ENCODE results near the gene CFAP20DC.

DNA sequence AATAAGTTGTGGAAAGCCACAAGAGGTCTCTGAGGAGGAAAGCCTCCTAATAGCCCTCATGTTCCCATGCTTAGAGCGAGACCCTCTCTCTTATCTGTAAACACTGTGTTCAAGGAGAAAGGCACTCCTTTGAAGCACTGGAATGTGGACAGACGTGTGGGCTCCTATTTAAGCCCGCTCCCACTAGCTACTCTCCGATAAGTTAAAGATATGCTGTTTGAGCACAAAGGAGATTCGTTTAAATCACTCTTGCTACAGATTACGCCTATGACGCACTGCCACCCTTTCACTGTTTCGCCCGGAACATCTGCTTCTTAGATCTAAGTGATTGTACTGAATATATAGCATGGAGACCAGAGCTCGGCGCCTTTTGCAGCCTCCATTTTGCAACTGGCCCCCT, 325.5 kb downstream of the CFAP20DC start:
- TF ChIP-seq POLR2AphosphoS5 (IDR thresholded peaks at IDR 0.05; ENCODE audit: low read depth, low read length) (no peak), CBX3 (IDR thresholded peaks at IDR 0.05; ENCODE audit: low read depth) (no peak), POLR2A (IDR thresholded peaks at IDR 0.05; ENCODE audit: borderline replicate concordance, extremely low read depth, insufficient read depth, insufficient read length) (no peak), EZH2 (IDR thresholded peaks at IDR 0.05) (no peak), SIN3A (IDR thresholded peaks at IDR 0.05; ENCODE audit: low read depth) (no peak), CEBPB (IDR thresholded peaks at IDR 0.05; ENCODE audit: low read depth) (no peak), RAD21 (IDR thresholded peaks at IDR 0.05; ENCODE audit: low read depth) (no peak), YY1 (IDR thresholded peaks at IDR 0.05; ENCODE audit: extremely low read depth, insufficient replicate concordance, low read depth, low read length) (no peak)
- TF ChIP-seq, protein P1, sequence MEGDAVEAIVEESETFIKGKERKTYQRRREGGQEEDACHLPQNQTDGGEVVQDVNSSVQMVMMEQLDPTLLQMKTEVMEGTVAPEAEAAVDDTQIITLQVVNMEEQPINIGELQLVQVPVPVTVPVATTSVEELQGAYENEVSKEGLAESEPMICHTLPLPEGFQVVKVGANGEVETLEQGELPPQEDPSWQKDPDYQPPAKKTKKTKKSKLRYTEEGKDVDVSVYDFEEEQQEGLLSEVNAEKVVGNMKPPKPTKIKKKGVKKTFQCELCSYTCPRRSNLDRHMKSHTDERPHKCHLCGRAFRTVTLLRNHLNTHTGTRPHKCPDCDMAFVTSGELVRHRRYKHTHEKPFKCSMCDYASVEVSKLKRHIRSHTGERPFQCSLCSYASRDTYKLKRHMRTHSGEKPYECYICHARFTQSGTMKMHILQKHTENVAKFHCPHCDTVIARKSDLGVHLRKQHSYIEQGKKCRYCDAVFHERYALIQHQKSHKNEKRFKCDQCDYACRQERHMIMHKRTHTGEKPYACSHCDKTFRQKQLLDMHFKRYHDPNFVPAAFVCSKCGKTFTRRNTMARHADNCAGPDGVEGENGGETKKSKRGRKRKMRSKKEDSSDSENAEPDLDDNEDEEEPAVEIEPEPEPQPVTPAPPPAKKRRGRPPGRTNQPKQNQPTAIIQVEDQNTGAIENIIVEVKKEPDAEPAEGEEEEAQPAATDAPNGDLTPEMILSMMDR (IDR thresholded peaks at IDR 0.05 in 2 of 3, conservative IDR thresholded peaks at IDR 0.05 in 1 of 3; ENCODE audit: borderline replicate concordance in 1 of 3, insufficient read depth in 1 of 3, low read depth in 2 of 3, low read length in 2 of 3): no peak

All from HCT116 (cell line).